Activated CD8-positive, alpha-beta memory T cell treated with anti-CD3 and anti-CD28 coated beads, Interleukin-2, amount 50 U/mL, for 24 hours (primary cell): ENCODE data around the gene KL.

Experiments
- DNase-seq: peaks from one replicate; pipeline ENCODE4 v3.0.0-alpha.2; 2020; ENCODE audit errors: extremely low read depth

KL gene

GRCh38 chr13:33037673-33038072, 21.4 kb downstream of the KL start:
- no peak for DNase-seq

GRCh38 chr13:33040090-33040489, 23.9 kb downstream of the KL start:
- no peak for DNase-seq

GRCh38 chr13:33045851-33046592, 29.8 kb downstream of the KL start:
- no peak for DNase-seq

- DNase-seq, result no peak
These were observed 33.9 kb downstream of the KL start for GRCh38 chr13:33050161-33050560.

GRCh38 chr13:33051632-33052031, 35.4 kb downstream of the KL start:
- DNase-seq, result no peak

GRCh38 chr13:33052506-33053280, 36.5 kb downstream of the KL start:
- DNase-seq, result no peak

- no peak for DNase-seq
These were observed 37.3 kb downstream of the KL start for GRCh38 chr13:33053397-33054066.

- no peak for DNase-seq
These were observed 41.0 kb downstream of the KL start for GRCh38 chr13:33057019-33057780.

GRCh38 chr13:33058776-33059327, 42.6 kb downstream of the KL start:
- no peak for DNase-seq

- DNase-seq, result no peak
These were observed 44.6 kb downstream of the KL start for GRCh38 chr13:33060815-33061214.

GRCh38 chr13:33066329-33066728, 50.1 kb downstream of the KL start:
- DNase-seq, result no peak

- no peak for DNase-seq
These were observed 53.1 kb downstream of the KL start for GRCh38 chr13:33069365-33069764.

- no peak for DNase-seq
These were observed 54.5 kb downstream of the KL start for GRCh38 chr13:33070713-33071112.

- no peak for DNase-seq
These were observed 56.1 kb downstream of the KL start for GRCh38 chr13:33072282-33072681.

- DNase-seq, result no peak
These were observed 56.5 kb downstream of the KL start for GRCh38 chr13:33072759-33073158.

- DNase-seq, result no peak
These were observed 57.1 kb downstream of the KL start for GRCh38 chr13:33073338-33073737.

GRCh38 chr13:33076001-33076992, 60.1 kb downstream of the KL start:
- DNase-seq, result no peak

- DNase-seq, result no peak
These were observed 62.0 kb downstream of the KL start for GRCh38 chr13:33078263-33078662.

- DNase-seq, result no peak
These were observed 63.7 kb downstream of the KL start for GRCh38 chr13:33079960-33080359.

- DNase-seq, result no peak
These were observed 64.9 kb downstream of the KL start for GRCh38 chr13:33080972-33081590.
